GM12891 (cell line): ENCODE data around the gene GMFB.

Source experiments
- POLR2A ChIP-seq: IDR thresholded peaks from 2 replicates; pipeline ENCODE4 v1.6.1; 2011; ENCODE audit warnings: low read depth, low read length, control low read depth
- POU2F2 ChIP-seq: IDR thresholded peaks from 2 replicates; pipeline ENCODE4 v1.6.1; 2011; ENCODE audit warnings: low read depth, mild to moderate bottlenecking, control low read depth, low read length, moderate library complexity
- SPI1 ChIP-seq: IDR thresholded peaks from 2 replicates; pipeline ENCODE4 v1.6.1; 2011; ENCODE audit warnings: low read depth, low read length, control low read depth

DNA sequence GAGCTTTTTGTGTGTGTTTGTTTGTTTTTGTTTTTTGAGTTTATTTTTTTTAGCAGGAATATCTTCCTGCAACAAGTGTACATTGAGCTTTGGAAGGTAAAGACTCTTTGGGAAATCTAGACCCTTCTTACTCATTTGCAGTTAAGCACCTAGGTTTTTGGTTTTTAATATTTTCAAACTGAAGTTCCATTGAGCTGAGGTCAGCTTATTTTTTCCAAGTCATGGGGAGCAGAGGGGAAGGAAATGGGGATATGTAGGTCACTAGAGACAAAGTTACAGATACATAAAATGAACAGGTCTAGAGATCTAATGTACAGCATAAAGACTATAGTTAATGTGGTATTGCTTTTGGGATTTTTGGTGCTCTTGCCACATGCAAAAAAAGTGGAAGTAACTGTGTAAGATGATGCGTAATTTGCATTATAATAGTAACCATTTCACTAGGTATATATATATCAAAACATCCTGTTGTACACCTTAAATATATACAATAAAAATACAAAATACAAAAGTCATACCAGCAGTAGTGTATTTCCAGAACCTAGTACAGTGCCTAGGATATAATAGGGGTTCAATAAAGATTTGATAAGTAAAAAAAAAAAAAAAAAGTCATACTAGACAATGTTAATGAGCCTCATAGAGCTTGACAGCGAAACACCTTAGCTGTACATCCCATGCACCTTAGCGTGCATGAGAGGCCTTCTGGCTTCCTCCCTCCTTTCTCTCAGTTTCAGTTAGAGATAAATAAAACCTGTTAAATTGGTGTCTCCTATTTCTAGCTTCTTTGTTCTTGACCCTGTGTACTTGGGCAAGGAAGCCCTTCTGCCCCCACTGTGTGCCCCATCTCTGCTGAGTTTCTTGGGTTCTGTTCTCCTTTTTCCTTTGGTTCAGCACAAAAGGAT, 43.6 kb upstream of the GMFB start:
- peak; percentile 68 for TF ChIP-seq SPI1
- TF ChIP-seq POU2F2, result peak; percentile 8; the same call in 1 of the 2 replicates
- TF ChIP-seq POLR2A, result peak; percentile 48; the same call in 1 of the 2 replicates
